ENCODE data around the gene PRLR. TPM values are rescaled to one million over a fixed set of nuclear protein-coding genes. Genes with fewer than 3 reads are reported as not detected.

Gene PRLR
- total and polyA plus RNA-seq, 2 experiments from 2014 or later, result 0.31 to 2.2 TPM

- TF ChIP-seq CTCF (conservative IDR thresholded peaks at IDR 0.05; ENCODE audit: low read depth in 2 of 2), result no peak
- no peak for TF ChIP-seq ZNF331 (CRISPR knock-in tag; IDR thresholded peaks at IDR 0.05; ENCODE audit: low read depth)
- TF ChIP-seq NANOG (IDR thresholded peaks at IDR 0.05; ENCODE audit: borderline replicate concordance), result no peak
- no peak for TF ChIP-seq POLR2AphosphoS5 (IDR thresholded peaks at IDR 0.05; ENCODE audit: low read depth)
- TF ChIP-seq REST (IDR thresholded peaks at IDR 0.05; ENCODE audit: unreplicated experiment), result no peak
- no peak for TF ChIP-seq STAT1 (IDR thresholded peaks at IDR 0.05; ENCODE audit: unreplicated experiment)
Observed at GRCh38 chr5:35182486-35182885, 47.8 kb downstream of the PRLR start (continued).

- ATAC-seq, result no peak
- H3K79me2 ChIP-seq (replicated peaks; ENCODE audit: insufficient read depth), result no peaks in the 10 kb centered on the region
- H3K27ac ChIP-seq (ENCODE audit: low read depth), result no peak overlapping the region
- no peaks in the 10 kb centered on the region for H3K36me3 ChIP-seq (ENCODE audit: insufficient read depth)
- Mint-ChIP-seq H3K27me3 (ENCODE audit: insufficient read depth, low read depth, poor library complexity) (peaks cover 4% of the 10 kb centered on the region), H3K4me1 (peaks cover 8% of the 10 kb centered on the region), H3K27ac (no peak overlapping the region), H3K36me3 (ENCODE audit: low read depth) (no peaks in the 10 kb centered on the region), H3K9me3 (no peaks in the 10 kb centered on the region; the same call in 2 of the 3 replicates), H3K4me3 (no peak overlapping the region)
- no peaks in the 10 kb centered on the region for H3K27me3 ChIP-seq (ENCODE audit: insufficient read depth)
- no peak overlapping the region for H3K4me3 ChIP-seq
- H3K4me2 ChIP-seq, result no peak overlapping the region
- DNase-seq (ENCODE audit: low spot score), result no peak
- no peaks in the 10 kb centered on the region for H3K4me1 ChIP-seq (ENCODE audit: insufficient read depth)
- H2AFZ ChIP-seq, result no peak overlapping the region
- no peaks in the 10 kb centered on the region for H4K20me1 ChIP-seq (replicated peaks; ENCODE audit: insufficient read depth)
- no peaks in the 10 kb centered on the region for H3K9me2 ChIP-seq (ENCODE audit: insufficient read depth)
- H3F3A ChIP-seq (replicated peaks; ENCODE audit: low read depth), result no peaks in the 10 kb centered on the region
- TF ChIP-seq CTCF (conservative IDR thresholded peaks at IDR 0.05; ENCODE audit: low read depth in 2 of 2) (no peak), POLR2AphosphoS5 (IDR thresholded peaks at IDR 0.05; ENCODE audit: low read depth) (no peak), ZNF114 (CRISPR knock-in tag; IDR thresholded peaks at IDR 0.05) (no peak), REST (IDR thresholded peaks at IDR 0.05; ENCODE audit: unreplicated experiment) (no peak), ETS1 (IDR thresholded peaks at IDR 0.05) (no peak)
Observed at GRCh38 chr5:35180046-35180445, 50.2 kb downstream of the PRLR start.
